HG03460 (cell line): ENCODE data around the gene ASPG.

Experiments used
- ATAC-seq: cut with Tn5 transposase; IDR thresholded peaks from one replicate; pipeline ENCODE4 v1.9.1; 2021; ENCODE audit not compliant: unreplicated experiment

ASPG gene

DNA sequence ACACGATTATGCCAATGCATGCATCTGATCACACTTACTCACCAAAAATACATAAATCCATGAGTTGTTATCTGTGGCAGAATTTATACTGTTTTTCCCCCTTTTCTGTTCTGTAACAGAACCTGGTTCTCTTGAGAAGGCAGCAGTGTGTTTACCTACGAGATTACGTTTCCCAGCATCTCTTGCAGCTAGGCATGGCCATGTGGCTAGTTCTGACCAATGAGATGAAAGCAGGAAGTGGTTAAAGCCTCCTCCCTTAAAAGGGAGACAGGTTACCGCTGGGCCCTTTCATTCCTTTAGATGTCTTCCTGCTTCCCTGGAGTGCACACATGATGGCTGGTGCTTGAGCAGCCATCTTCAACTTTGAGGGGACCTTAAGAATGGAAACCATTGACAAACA is 11.7 kb upstream of the ASPG start:
- ATAC-seq, result no peak

DNA sequence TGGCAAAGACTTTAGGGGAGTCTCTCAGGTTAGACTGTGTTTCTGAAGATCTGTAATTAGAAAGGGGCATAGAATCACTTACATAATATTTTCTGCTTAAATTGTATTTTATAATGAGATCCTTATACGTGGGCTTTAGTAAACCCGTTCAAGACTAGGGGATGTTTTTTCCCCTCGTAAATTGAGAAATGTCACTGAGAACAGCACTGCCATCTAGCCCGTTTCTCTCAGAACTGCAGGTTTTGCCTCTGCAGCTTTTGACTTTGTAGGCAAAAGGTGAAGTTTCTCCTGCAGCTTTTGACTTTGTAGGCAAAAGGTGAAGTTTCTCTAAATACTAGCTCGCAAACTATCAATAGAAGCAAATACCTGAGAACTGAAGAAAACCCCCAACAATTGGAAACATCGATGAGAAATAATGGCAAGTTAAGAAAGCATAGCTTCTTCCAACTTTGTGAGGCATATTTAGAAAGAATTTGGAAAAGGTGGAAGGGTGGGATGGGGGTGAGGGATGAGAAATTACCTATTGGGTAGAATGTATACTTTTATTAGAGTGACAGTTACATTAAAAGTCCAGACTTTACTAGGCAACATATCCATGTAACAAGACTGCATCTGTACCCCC is 9.9 kb upstream of the ASPG start:
- no peak for ATAC-seq

DNA sequence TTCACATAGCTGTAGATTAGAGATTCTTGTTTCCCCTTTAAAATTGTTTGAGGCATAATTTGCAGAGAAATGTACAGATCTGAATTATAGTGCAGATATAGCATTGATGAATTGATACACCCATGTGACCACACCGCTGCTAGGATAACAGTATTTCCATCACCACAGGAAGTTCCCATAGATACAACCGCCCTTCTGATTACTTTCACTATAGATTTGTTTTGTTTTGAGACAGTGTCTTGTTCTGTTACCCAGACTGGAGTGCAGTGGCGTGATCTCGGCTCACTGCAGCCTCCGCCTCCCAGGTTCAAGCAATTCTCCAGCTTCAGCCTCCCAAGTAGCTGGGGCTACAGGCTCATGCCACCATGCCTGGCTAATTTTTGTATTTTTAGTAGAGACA is 8.8 kb upstream of the ASPG start:
- ATAC-seq, result no peak

GRCh38 chr14:104078031-104078455 is 7.5 kb upstream of the ASPG start:
- ATAC-seq, result peak; percentile 85

- ATAC-seq, result no peak
Measured at GRCh38 chr14:104080376-104081260, 4.9 kb upstream of the ASPG start.

- ATAC-seq, result no peak
Measured at GRCh38 chr14:104081261-104081835, 4.2 kb upstream of the ASPG start.

GRCh38 chr14:104081951-104082464 is 3.5 kb upstream of the ASPG start:
- no peak for ATAC-seq

DNA sequence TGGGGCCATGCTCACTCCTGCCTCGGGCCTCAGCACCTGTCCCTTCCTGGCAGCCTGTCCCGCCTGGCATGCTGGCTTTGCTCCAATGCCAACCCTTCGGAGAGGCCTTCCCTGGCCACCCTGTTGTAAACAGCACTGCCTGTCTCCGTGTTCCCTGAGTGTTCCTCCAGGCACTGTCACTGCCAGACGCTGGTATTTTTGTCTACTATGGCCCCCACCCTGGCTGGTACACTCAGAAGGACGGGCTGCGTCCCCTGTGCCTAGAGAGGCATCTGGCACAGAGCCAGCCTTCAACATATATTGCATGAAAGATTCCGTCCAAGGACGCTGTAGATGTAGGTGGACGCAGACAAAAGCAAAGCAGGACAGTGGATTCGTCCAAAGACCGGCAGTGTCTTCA is 2.7 kb upstream of the ASPG start:
- no peak for ATAC-seq

DNA sequence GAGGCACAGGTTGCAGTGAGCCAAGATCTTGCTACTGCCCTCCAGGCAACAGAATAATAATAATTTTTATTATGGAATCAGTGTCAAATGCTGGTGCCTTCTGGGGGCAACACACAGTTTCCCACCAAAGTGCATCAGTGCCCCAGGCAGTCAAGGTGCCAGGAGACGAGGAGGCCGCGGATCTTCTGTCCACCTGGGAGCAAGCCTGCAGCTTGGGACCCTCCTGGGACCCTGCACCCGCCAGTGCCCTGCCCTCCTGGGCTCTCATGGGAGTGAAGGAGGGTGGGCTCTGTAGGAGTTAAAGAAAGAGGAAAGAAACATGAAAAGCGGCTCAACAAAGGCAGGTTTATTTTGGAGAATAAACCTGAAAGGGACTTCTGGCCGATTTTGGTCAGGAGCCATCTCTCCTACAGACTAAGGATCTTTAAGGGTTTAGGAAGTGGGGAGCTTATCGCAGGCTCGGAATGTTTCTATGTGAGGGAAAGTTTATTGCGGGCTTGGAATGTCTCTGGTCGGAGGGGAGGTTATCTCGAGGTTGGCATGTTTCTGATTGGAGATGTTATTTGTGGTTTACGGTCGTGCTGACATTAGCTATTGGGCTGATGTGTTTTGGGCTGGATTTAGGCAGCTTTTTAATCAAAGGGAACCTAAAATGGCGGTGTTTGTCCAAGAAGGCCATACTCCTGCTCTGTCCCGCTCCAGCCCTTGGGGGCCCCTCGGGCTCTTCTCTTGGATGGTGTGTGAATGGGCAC is 1.1 kb upstream of the ASPG start:
- no peak for ATAC-seq

GRCh38 chr14:104085889-104086201 is 345 bp downstream of the ASPG start:
- no peak for ATAC-seq

DNA sequence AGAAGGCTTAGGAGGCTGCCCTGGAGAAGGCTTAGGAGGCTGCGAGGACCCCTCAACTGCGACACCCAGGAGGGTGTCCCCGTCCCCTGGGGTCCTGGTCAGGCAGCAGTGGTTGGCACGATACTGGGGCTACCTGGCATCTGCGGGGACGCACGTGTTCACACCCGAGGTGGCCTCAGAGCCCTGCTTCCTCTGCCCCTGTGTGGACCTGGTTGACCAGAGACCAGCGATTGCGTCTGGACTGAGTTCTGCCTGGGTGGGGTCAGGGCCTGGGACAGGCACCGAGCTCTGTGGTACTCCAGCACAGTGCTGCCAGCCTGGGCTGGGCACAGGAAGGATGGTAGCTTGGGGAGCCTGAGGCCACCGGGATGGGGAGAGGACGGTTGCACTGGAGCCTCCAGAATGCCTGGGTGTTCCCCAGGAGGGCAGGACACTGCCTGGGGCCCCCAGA is 735 bp downstream of the ASPG start:
- ATAC-seq, result no peak

GRCh38 chr14:104086661-104087461 is 1.4 kb downstream of the ASPG start:
- ATAC-seq, result no peak

- no peak for ATAC-seq
Measured at GRCh38 chr14:104087505-104087904, 2.0 kb downstream of the ASPG start.

DNA sequence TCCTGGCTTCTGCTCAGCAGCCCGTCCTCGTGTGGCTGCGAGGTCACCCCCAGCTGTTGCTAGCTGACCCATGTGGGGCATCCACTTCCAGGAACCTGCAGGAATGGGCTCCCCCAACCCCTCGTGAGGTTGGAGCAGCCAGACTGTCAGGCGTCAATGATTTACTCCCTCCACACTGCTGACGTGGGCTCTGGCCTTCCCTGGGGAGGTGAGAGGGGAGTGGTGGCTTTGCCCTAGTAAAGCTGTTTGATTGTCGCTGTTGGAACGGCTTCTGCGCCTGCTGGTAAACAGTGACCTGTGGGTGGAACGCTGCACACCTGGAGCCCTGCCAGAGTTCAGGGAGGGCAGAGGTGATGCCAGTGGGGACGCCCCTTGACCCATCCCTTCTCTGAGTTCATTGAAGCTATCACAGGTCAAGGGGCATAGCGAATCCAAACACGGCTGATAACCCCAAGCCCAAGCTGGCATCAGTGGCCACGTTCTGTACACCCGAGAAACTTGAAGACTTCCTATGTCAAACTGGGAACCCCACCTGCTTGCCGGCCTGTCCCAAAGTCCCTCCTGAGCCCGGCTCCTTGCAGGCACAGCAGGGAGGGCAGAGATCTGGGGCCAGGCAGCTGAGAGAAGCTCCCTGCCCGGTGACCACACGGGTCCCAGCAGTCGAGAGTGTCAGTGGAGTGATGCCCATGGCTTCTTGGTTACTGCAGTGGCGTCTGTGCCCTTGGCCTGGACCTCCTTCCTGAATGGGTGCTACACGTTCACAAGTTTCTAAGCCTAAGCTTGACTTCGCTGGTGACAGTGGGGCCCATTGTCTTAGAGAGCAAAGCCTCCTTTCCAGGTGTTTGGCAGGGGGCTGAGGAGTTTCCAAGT is 2.7 kb downstream of the ASPG start:
- ATAC-seq, result no peak

GRCh38 chr14:104090071-104090748 is 4.7 kb downstream of the ASPG start:
- ATAC-seq, result no peak

DNA sequence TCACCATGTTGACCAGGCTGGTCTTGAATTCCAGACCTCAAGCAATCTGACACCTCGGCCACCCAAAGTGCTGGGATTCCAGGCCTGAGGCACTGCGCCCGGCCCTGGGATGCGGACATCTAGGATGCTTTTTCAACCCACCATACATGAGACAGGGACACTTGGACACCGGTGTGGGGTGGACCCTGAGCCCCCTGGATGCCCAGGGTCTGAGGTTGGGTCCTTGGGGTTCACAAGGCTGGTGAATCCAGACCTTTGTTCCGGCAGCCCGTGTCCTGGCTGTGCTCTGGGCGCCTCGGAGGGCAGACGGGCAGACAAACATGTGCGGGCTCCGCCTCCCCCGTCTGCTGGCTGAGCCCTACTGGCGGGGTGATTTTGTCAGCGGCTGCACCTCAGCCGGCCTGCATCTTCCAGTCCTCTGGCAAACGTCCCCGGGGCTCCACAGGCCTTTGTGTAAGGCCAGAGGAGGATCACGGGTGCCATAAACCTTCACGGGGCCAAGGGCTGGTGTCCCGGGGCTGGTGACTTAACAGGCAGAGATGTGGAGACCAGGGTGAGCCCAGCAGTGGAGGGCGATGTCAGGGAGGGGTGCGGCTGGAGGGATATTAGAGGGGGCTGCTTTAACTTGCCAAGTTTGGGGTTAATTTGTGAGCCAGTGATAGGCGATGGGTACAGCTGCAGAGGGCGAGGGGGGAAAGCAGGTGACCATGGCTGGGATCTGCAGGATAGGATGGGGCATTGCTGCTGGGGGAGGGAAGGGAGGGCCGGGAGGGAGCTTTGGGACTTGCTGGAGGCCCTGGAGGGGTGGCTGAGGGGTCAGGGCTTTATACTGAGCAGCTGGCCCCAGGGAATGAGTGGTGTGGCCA is 5.8 kb downstream of the ASPG start:
- no peak for ATAC-seq

DNA sequence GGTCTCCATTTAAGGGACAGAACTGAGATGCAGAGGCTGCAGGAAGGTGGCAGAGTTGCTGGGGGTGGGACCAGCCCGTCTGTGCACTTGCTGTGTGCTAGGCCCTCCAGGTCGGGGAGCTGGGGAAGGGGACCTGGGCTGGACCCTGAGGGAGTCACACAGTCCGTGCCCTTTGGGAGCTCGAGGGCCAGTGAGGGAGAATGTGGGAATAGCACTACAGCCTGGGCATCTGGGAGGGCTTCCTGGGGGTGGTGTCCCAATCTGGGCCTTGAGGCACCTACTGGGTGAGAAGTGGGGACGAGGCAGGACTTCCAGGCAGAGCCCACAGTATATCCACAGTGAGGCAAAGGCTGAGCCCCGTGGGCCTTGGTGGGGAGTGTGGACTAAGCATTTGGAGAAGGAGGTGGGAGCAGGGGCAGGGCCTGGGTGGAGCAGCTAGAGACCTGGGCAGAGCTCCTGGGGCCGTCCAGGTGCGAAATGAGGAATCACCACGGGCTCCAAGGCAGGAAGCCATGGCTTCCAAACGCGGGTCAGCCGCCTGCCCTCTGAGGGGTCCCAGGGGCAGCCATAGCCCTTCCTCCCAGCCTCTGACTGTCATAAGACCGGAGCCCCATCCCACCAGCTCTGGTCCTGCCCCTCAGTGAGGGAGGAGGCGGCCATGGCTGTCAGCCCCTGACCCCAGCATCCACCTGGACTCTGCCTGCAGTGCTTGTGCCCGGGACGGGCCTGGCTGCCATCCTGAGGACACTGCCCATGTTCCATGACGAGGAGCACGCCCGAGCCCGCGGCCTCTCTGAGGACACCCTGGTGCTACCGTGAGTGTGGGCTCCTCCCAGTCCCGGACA is 6.6 kb downstream of the ASPG start:
- ATAC-seq, result no peak
